ENCODE results near the gene GUCD1. TPM values are rescaled to one million over a fixed set of nuclear protein-coding genes. Genes with fewer than 3 reads are reported as not detected.
"Not testable (repeated sequence)": the region's sequence is repeated elsewhere in the genome, so short reads cannot be mapped to it uniquely, and the experiment has no call there.

The GUCD1 gene
- 71.6 and 134 TPM in 2 replicates for total RNA-seq

DNA sequence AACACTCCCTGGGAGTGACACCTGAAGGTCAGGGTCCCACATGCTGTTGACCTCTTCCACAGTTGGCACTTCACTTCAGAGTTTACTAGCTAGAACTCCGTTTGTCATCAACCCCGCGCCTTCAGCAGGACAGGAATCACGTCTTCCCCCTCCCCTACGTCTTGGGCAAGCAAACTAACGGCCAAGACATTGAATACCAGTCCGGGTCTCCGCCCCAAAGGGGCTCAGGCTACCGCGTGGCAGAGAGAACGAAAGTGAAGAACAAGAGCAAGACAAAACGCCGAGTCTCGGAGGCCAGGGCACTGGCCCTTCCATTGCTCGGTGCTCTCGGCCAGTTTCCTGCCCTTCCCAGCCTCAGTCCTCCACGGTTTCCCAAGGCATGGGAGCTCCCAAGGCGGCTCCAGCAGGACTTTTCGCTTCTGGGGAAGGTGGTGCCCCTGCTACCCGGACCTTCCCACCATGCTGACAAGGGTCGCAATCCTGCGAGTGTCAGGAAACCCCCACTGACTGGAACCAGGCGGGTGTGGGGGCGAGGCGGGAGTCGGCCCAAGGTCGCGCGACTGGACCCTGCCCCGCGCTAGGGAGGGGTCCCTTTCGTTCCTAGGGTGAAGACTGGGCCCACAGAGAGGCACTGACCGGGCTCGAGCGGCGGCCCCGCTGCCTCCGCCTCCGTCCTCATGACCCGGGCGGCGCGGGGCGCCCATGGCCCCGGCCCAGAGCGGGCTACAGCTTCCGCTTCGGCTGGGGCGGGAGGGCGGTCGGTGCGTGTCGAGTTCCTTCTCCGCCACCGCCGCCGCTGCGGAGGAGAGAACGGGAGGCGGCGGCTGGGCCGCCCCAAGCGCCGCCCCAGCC is at the start of gene GUCD1:
Gene GUCD1, minus strand, starts transcription at position 826 of the 852 bp plus-strand sequence. Its CDS starts 147 bp downstream, at position 679.
- FAIRE-seq (no peak), DNase-seq (ENCODE audit: low read depth) (peak; percentile 18)
- H3K4me3 ChIP-seq (ENCODE audit: low read depth, low read length): peak within 1 kb of the TSS; percentile 90
- TF ChIP-seq, protein P1, sequence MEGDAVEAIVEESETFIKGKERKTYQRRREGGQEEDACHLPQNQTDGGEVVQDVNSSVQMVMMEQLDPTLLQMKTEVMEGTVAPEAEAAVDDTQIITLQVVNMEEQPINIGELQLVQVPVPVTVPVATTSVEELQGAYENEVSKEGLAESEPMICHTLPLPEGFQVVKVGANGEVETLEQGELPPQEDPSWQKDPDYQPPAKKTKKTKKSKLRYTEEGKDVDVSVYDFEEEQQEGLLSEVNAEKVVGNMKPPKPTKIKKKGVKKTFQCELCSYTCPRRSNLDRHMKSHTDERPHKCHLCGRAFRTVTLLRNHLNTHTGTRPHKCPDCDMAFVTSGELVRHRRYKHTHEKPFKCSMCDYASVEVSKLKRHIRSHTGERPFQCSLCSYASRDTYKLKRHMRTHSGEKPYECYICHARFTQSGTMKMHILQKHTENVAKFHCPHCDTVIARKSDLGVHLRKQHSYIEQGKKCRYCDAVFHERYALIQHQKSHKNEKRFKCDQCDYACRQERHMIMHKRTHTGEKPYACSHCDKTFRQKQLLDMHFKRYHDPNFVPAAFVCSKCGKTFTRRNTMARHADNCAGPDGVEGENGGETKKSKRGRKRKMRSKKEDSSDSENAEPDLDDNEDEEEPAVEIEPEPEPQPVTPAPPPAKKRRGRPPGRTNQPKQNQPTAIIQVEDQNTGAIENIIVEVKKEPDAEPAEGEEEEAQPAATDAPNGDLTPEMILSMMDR (IDR thresholded peaks at IDR 0.05; ENCODE audit: insufficient read depth, low read length, severe bottlenecking): no peak
- peaks cover 16% of the 10 kb centered on the region for H3K36me3 ChIP-seq (ENCODE audit: control insufficient read depth, insufficient read depth, low read length)
- H3K27me3 ChIP-seq (ENCODE audit: control insufficient read depth, insufficient read depth, low read length): no peaks in the 10 kb centered on the region

DNA sequence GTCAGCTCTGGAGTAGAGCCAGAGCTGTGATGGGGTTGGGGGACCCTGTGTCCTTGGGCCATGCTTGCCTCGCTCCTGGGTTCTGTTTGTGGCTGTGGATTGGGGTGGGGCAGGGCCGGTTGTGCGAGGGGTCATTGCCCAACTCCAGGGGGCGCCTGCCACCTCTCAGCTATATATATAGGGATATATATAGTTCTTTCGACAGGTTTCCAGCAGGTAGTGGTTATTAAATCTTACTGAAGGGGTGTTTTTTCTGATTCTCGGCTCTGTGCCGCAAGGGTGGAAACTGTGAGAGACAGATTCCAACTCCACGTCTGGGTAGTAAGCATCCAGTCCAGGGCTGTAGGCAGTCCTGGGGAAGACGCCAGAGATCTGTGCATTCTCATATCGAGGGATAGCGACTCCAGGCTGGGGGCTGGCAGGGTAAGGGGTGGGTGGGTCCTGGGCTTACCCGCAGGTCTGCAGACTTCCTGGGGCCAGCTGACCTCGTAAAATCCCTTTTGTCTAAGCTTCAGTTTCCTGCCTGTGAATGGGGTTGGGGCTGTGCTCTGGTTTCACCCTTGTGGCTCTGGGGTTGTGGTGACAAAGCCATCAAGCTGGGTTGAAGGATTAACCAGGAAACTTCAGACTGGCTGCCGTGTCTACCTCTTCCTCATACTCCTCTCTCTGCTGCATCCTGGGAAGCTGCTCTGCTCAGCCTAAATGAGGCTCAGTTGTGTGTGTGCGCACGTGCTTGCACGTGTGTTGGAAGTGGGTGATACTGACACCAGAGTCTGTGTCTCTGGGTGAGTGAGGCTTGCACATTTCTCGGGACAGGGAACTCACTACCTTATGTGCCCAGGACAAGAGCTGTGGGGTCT is 49.1 kb upstream of the GUCD1 start:
- H3K27me3 ChIP-seq (ENCODE audit: control insufficient read depth, insufficient read depth, low read length); FAIRE-seq; DNase-seq (ENCODE audit: low read depth); H3K4me3 ChIP-seq (ENCODE audit: low read depth, low read length); H3K36me3 ChIP-seq (ENCODE audit: control insufficient read depth, insufficient read depth, low read length): not testable (repeated sequence)

DNA sequence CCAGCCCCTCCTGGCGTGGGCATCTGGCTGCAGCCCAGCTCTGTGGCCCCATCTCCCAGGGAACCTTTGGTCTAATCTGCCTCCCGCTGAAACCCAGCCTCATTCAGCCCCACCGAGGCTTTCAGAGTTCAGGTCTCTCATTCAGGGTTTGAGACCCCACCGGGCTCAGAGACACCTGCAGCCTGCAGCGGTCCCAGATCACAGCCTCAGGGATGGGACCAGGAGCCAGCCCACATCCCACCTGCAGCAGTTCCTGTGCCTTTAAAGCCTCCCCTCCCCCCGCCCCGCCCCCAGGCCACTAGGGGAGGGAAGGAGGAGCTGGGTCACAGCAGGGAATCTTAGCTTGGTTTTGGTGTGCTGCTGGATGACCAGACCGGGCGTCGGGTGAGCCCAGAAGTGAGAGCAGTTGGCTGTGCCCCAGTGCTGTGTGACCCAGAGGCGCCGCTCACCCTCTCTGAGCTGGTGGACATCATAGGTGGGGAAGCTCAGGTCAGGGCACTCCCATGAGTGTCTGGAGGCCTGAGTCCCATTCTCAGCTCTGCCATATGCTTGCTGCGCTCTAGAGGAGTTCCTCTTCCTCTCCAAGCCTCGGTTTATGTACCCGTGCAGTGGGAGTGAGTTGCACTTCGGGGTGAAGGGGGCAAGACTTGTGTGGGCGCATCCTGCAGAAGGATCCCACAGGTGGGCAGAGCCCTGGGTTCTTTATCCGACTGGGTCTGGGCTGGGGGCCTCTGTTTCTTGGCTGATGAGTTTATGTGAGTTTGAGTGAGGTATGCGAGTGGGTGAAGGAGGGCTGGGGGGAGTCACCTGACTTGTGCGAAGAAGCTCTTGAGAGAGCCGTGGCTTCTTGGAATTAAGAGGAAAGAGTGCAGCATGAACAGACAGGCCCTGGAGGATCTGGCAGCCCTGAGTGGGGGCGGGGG is 48.2 kb upstream of the GUCD1 start, which contains the start of gene GGT1:
Gene GGT1, plus strand, starts transcription at position 347 of the 923 bp plus-strand sequence. CDS start 7,889 bp downstream, outside the sequence.
- FAIRE-seq; H3K4me3 ChIP-seq (ENCODE audit: low read depth, low read length); DNase-seq (ENCODE audit: low read depth): not testable (repeated sequence)

DNA sequence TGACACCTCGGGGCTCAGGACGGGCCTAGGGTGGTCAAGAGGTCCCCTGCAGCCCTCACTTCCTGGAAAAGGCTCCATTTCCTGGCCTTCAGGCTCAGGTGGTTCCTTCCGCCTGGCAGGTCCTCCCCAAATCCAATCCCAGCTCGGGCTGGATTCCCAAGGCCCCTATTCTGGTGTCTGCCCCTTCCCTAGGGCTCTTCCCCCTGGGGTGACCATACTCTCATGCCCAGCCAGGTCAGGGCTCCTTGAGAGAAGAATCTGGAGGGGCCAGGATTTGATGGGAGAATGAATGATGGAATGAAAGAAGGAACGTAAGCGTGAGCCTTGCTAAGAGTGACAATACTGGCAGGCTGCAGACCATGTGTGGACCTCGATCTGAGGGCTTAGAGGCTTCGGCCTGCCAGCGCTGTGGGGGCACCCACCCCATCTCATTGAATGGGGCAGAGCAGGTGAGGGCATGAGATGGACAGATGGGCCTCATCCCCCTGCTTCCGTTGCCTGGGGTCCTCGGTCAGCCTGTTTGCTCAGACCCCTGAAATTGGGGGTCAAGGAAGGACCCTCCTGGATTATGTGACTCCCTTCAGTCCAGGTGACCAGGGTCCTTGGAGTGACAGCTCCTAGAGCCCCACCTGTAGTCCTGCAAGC is 47.3 kb upstream of the GUCD1 start:
- DNase-seq (ENCODE audit: low read depth); H3K4me3 ChIP-seq (ENCODE audit: low read depth, low read length); H3K27me3 ChIP-seq (ENCODE audit: control insufficient read depth, insufficient read depth, low read length); FAIRE-seq; H3K36me3 ChIP-seq (ENCODE audit: control insufficient read depth, insufficient read depth, low read length): not testable (repeated sequence)

More for the DNA sequence above, 48.2 kb upstream of the GUCD1 start, which contains the start of gene GGT1:
- not testable (repeated sequence) for H3K36me3 ChIP-seq (ENCODE audit: control insufficient read depth, insufficient read depth, low read length); H3K27me3 ChIP-seq (ENCODE audit: control insufficient read depth, insufficient read depth, low read length)

DNA sequence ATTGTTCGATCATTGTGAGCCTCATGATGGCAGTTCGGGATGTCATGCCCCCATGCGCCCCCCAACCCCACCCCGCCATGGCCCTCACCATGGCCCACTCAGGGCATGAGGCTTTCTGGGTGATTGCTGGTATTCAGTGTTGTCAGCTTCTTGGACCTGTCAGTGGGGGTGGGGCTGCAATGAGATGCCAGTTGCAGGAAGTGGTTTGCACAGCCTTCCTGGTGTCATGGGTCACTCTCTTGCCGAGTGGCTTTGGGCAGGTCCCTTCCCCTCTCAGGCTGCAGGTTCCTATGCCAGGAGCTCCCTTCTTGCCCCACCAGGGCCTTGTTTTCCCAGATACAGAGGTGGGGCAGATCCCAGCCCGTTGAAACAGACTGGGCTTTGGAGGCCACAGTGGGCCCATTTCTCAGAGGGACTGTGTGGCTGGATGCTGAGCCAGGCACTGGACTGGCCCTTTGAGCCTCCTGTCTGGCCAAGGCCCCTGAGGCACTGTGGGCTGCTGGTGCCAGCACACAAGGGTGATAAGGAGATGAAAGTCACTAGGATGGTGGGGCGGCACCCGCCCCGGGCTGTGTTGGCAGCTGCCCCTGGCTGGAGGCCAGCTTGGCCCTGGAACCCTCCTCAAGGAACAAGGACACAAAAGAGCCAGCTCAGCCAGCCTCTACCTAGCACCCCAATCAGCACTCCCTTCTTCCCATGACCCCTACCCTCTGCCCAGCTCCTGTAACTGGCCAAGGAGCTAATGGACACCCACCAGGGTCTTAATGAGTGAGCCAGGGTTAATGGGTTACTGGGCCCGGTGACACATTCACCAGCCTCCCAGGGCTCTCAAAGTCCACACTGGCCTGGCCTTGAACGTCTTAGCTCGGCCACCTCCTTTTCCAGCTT is 46.5 kb upstream of the GUCD1 start:
- Histone ChIP-seq H3K4me3 (ENCODE audit: low read depth, low read length) (no peak overlapping the region), H3K36me3 (ENCODE audit: control insufficient read depth, insufficient read depth, low read length) (no peaks in the 10 kb centered on the region), H3K27me3 (ENCODE audit: control insufficient read depth, insufficient read depth, low read length) (no peaks in the 10 kb centered on the region)
- TF ChIP-seq, protein P1 (IDR thresholded peaks at IDR 0.05; ENCODE audit: insufficient read depth, low read length, severe bottlenecking): no peak
- FAIRE-seq (no peak), DNase-seq (ENCODE audit: low read depth) (no peak)

DNA sequence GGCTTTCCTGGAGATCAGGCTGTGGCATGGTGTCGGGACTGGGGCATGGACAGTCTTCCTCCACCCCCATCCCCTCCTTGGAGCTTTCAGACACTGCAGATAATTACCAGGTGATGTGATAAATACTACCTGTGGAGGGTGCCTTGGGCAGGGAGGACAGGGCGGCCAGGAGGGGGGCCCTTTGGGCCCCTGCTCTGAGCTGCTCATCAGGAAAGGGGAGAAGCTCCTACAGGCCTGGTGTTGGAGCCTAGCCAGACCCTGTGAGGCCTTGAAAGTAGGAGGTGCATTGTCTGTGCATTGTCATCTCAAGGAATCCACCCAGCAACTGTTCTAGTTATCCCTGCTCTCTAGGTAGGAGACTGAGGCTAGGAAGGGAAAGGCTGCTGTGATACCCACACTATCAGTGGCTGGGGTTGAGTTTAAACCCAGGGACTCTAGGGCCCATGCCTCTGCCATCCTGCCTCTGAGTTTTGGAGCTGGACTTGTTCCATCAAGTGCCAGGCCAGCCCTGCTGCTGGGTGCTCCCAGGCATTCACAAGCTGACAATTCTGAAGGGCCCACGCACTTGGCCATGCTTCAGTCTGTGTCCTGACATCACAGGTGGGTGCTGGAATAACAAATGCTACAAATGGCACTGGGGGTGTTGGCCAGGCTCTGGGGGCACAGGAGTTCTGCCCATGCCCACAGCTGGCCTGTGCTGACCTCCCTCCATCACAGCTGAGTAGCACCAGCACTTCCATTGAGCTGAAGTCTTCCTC is 45.2 kb upstream of the GUCD1 start:
- not testable (repeated sequence) for FAIRE-seq; H3K36me3 ChIP-seq (ENCODE audit: control insufficient read depth, insufficient read depth, low read length); DNase-seq (ENCODE audit: low read depth); H3K4me3 ChIP-seq (ENCODE audit: low read depth, low read length); H3K27me3 ChIP-seq (ENCODE audit: control insufficient read depth, insufficient read depth, low read length)

Measured in bronchial epithelial cell (primary cell).